22Rv1 (cell line): ENCODE measurements around the gene ZNF77.

ENCODE experiments used
- ZFX ChIP-seq: fragments of 450-650 bp; IDR thresholded peaks from 2 replicates; pipeline ENCODE4 v1.6.1; 2017; ENCODE audit warnings: antibody characterized with exemption, borderline replicate concordance
- TF ChIP-seq, protein P1 (sequence below): fragments of 450-650 bp; IDR thresholded peaks from 2 replicates; pipeline ENCODE4 v1.5.1; 2017; ENCODE audit warnings: mild to moderate bottlenecking

- TF ChIP-seq, protein P1, sequence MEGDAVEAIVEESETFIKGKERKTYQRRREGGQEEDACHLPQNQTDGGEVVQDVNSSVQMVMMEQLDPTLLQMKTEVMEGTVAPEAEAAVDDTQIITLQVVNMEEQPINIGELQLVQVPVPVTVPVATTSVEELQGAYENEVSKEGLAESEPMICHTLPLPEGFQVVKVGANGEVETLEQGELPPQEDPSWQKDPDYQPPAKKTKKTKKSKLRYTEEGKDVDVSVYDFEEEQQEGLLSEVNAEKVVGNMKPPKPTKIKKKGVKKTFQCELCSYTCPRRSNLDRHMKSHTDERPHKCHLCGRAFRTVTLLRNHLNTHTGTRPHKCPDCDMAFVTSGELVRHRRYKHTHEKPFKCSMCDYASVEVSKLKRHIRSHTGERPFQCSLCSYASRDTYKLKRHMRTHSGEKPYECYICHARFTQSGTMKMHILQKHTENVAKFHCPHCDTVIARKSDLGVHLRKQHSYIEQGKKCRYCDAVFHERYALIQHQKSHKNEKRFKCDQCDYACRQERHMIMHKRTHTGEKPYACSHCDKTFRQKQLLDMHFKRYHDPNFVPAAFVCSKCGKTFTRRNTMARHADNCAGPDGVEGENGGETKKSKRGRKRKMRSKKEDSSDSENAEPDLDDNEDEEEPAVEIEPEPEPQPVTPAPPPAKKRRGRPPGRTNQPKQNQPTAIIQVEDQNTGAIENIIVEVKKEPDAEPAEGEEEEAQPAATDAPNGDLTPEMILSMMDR: no peak
- no peak for TF ChIP-seq ZFX
Observed at GRCh38 chr19:2950286-2951124, 5.7 kb upstream of the ZNF77 start.
